ENCODE measurements around the gene DNAJC2. TPM values are rescaled to one million over a fixed set of nuclear protein-coding genes. Genes with fewer than 3 reads are reported as not detected.
"Not testable (repeated sequence)": the region's sequence is repeated elsewhere in the genome, so short reads cannot be mapped to it uniquely, and the experiment has no call there.

Gene DNAJC2
- total RNA-seq, 2 donors from 2014 or later: 37.6 to 39.4 TPM

GRCh38 chr7:103296901-103297836 lies 47.4 kb downstream of the DNAJC2 start, which contains the start of gene PMPCB:
PMPCB (plus strand) TSS chr7:103297435; CDS start chr7:103297460, 25 bp downstream.
- ATAC-seq: peak; percentile 94 to 98
- peak; percentile 95 for DNase-seq (ENCODE audit: low spot score in 2 of 2)
- H3K27ac Mint-ChIP-seq: peak within 1 kb of the TSS; percentile 94 to 96
- peaks cover 0 to 4% of the 10 kb centered on the region in 2 donors for H3K9me3 Mint-ChIP-seq
- H3K36me3 Mint-ChIP-seq: peaks cover 6 to 8% of the 10 kb centered on the region in 2 donors

GRCh38 chr7:103293526-103293925 lies 51.0 kb downstream of the DNAJC2 start:
- DNase-seq (ENCODE audit: low spot score in 2 of 2) (no peak), ATAC-seq (no peak)
- H3K36me3 Mint-ChIP-seq: peaks cover 6 to 8% of the 10 kb centered on the region in 2 donors
- H3K27ac Mint-ChIP-seq: no peak overlapping the region
- H3K9me3 Mint-ChIP-seq: peaks cover 0 to 4% of the 10 kb centered on the region in 2 donors

- no peak overlapping the region for H3K27ac Mint-ChIP-seq
- DNase-seq (ENCODE audit: low spot score in 2 of 2): no peak
- H3K36me3 Mint-ChIP-seq: no peaks in the 10 kb centered on the region
- peaks cover 0 to 4% of the 10 kb centered on the region in 2 donors for H3K9me3 Mint-ChIP-seq
- no peak for ATAC-seq
Observed at GRCh38 chr7:103292122-103292521, 52.4 kb downstream of the DNAJC2 start.

GRCh38 chr7:103282802-103283427 lies 61.7 kb downstream of the DNAJC2 start:
- DNase-seq (ENCODE audit: low spot score in 2 of 2); H3K27ac Mint-ChIP-seq; H3K9me3 Mint-ChIP-seq; ATAC-seq: not testable (repeated sequence)
- peaks cover 14 to 15% of the 10 kb centered on the region in 2 donors for H3K36me3 Mint-ChIP-seq

- Mint-ChIP-seq H3K36me3 (peaks cover 14 to 15% of the 10 kb centered on the region in 2 donors), H3K27ac (peak overlapping the region; percentile 72 to 85)
- peak in 1 of 2 donors; percentile 13 for DNase-seq (ENCODE audit: low spot score in 2 of 2)
- H3K9me3 Mint-ChIP-seq: not testable (repeated sequence)
- ATAC-seq: peak in 1 of 2 donors; percentile 19
Observed at GRCh38 chr7:103280803-103281155, 63.8 kb downstream of the DNAJC2 start.

- peak overlapping the region; percentile 85 to 99 for H3K27ac Mint-ChIP-seq
- H3K9me3 Mint-ChIP-seq: not testable (repeated sequence)
- DNase-seq (ENCODE audit: low spot score in 2 of 2): peak; percentile 83 to 88
- peaks cover 14 to 15% of the 10 kb centered on the region in 2 donors for H3K36me3 Mint-ChIP-seq
- ATAC-seq: peak; percentile 90 to 95
Observed at GRCh38 chr7:103279963-103280802, 64.4 kb downstream of the DNAJC2 start.

- H3K9me3 Mint-ChIP-seq; DNase-seq (ENCODE audit: low spot score in 2 of 2): not testable (repeated sequence)
- peak overlapping the region; percentile 85 to 90 for H3K27ac Mint-ChIP-seq
- peak; percentile 29 to 60 for ATAC-seq
- H3K36me3 Mint-ChIP-seq: peaks cover 14 to 15% of the 10 kb centered on the region in 2 donors
Observed at GRCh38 chr7:103279636-103279962, 65.0 kb downstream of the DNAJC2 start.

- not testable (repeated sequence) for ATAC-seq; DNase-seq (ENCODE audit: low spot score in 2 of 2); H3K27ac Mint-ChIP-seq; H3K9me3 Mint-ChIP-seq
- H3K36me3 Mint-ChIP-seq: peaks cover 14 to 15% of the 10 kb centered on the region in 2 donors
Observed at GRCh38 chr7:103278195-103278594, 66.4 kb downstream of the DNAJC2 start.

GRCh38 chr7:103274867-103275266 lies 69.7 kb downstream of the DNAJC2 start:
- not testable (repeated sequence) for ATAC-seq; H3K27ac Mint-ChIP-seq; H3K9me3 Mint-ChIP-seq; DNase-seq (ENCODE audit: low spot score in 2 of 2)
- peaks cover 10% of the 10 kb centered on the region in 2 donors for H3K36me3 Mint-ChIP-seq

- not testable (repeated sequence) for ATAC-seq; H3K9me3 Mint-ChIP-seq; DNase-seq (ENCODE audit: low spot score in 2 of 2); H3K27ac Mint-ChIP-seq; H3K36me3 Mint-ChIP-seq
Observed at GRCh38 chr7:103273374-103273773, 71.2 kb downstream of the DNAJC2 start.

- ATAC-seq; H3K36me3 Mint-ChIP-seq; DNase-seq (ENCODE audit: low spot score in 2 of 2); H3K27ac Mint-ChIP-seq; H3K9me3 Mint-ChIP-seq: not testable (repeated sequence)
Observed at GRCh38 chr7:103266229-103266628, 78.3 kb downstream of the DNAJC2 start.

- ATAC-seq; H3K36me3 Mint-ChIP-seq; H3K9me3 Mint-ChIP-seq; H3K27ac Mint-ChIP-seq; DNase-seq (ENCODE audit: low spot score in 2 of 2): not testable (repeated sequence)
Observed at GRCh38 chr7:103264054-103264453, 80.5 kb downstream of the DNAJC2 start.

Other genes with a start within 250 kb of the DNAJC2 start
- gene NAPEPLD, start 195.7 kb downstream of the DNAJC2 start, total RNA-seq: 1 to 10 TPM; 7.2 to 9.7 TPM
- 10 to 100 TPM; 94.8 to 95.5 TPM for gene PMPCB, start 47.3 kb downstream of the DNAJC2 start, total RNA-seq
- 100 to 1,000 TPM; 121 to 138 TPM for gene PSMC2, start 2.9 kb upstream of the DNAJC2 start, total RNA-seq
- not detected for gene SLC26A5, start 101.4 kb upstream of the DNAJC2 start, total RNA-seq

All from activated naive CD4-positive, alpha-beta T cell treated with anti-CD3 and anti-CD28 coated beads, Interleukin-2, amount 50 U/mL, for 72 hours (primary cell).